GM12864 (cell line): Measurements from ENCODE around the gene WDR89.
"Not testable (repeated sequence)": the region's sequence is repeated elsewhere in the genome, so short reads cannot be mapped to it uniquely, and the experiment has no call there.

ENCODE experiments used
- DNase-seq: peaks from one replicate; pipeline ENCODE4 v3.0.0-alpha.2; 2011; ENCODE audit warnings: low read depth
- H3K4me3 ChIP-seq: 2 replicates; pipeline ENCODE4 v1.5.1; 2011; ENCODE audit warnings: mild to moderate bottlenecking, low read depth, low read length, control low read depth
- TF ChIP-seq, protein P1 (sequence below): IDR thresholded peaks from 2 replicates; pipeline ENCODE4 v1.5.1; 2011; ENCODE audit warnings: low read depth, mild to moderate bottlenecking, moderate library complexity, low read length, control low read depth, inconsistent platforms; ENCODE audit errors: missing control alignments

Gene WDR89

GRCh38 chr14:63670692-63671091 lies 29.0 kb upstream of the WDR89 start:
- no peak overlapping the region for H3K4me3 ChIP-seq
- TF ChIP-seq, protein P1, sequence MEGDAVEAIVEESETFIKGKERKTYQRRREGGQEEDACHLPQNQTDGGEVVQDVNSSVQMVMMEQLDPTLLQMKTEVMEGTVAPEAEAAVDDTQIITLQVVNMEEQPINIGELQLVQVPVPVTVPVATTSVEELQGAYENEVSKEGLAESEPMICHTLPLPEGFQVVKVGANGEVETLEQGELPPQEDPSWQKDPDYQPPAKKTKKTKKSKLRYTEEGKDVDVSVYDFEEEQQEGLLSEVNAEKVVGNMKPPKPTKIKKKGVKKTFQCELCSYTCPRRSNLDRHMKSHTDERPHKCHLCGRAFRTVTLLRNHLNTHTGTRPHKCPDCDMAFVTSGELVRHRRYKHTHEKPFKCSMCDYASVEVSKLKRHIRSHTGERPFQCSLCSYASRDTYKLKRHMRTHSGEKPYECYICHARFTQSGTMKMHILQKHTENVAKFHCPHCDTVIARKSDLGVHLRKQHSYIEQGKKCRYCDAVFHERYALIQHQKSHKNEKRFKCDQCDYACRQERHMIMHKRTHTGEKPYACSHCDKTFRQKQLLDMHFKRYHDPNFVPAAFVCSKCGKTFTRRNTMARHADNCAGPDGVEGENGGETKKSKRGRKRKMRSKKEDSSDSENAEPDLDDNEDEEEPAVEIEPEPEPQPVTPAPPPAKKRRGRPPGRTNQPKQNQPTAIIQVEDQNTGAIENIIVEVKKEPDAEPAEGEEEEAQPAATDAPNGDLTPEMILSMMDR = no peak
- no peak for DNase-seq

DNA sequence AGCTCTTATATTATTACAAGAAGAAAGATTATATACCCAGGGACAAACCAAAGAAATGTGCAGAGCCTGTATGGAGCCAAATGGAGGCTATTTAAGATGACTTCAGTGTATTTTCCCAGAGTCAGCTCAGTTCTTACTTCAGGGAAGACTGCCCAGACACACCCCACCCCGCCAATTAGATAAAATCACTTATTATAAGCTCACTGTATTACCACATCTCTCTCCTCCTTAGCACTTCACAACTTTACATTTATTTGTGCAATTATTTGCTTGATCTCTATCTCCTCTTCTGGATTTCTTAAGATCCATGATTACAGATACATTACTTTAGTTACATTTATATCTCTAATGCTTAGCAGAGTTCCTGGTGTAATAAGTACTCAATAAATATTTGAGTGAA lies 24.7 kb upstream of the WDR89 start:
- no peak overlapping the region for H3K4me3 ChIP-seq
- DNase-seq = no peak
- TF ChIP-seq, protein P1 = no peak

DNA sequence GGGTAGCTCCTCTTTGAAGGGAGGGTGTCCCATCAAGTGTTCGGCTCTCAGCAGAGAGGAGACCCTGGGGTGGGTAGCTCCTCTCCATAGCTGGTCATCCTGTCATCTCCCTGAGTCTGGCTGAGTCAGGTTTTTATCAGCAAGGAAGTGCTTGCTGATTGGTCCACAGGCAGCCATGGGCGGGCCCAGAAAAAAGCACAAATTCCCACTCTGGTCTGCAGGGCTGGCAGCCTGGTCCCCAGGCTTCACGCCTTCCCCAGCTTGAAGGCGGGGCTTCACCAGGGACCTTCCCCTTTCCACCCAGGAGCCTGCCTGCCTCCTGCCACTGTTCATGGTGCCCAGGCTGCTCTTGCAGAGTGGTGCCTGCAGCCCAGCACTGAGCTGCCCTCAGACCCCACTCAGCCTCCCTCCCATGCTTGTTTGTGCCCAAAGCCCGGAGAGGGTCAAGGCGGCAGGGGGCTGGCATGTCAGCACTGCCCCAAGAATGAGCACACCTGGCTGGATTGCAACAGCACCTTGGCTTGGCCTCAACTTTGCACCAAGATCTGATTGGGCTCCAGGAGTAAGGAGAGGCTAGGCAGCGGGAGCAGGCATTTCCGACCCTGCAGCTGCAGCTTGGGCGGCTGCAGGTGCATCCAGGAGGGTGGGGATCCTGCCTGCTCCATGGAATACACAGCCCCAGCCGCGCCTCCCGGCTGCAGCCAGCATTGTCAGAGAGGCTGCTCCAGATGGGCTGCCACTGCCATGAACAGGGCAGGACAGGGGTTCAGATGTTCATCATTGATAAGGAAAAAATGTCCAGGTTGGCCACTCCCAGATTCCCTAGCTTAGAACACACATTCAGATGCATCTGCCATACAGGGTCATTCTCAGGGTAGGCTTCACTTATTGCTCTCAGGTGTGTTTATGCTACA lies 22.0 kb upstream of the WDR89 start:
- no peak for DNase-seq
- TF ChIP-seq, protein P1 = no peak
- no peak overlapping the region for H3K4me3 ChIP-seq

- H3K4me3 ChIP-seq = no peak overlapping the region
- no peak for DNase-seq
- TF ChIP-seq, protein P1 = no peak
Measured at GRCh38 chr14:63662776-63663175, 21.1 kb upstream of the WDR89 start.

DNA sequence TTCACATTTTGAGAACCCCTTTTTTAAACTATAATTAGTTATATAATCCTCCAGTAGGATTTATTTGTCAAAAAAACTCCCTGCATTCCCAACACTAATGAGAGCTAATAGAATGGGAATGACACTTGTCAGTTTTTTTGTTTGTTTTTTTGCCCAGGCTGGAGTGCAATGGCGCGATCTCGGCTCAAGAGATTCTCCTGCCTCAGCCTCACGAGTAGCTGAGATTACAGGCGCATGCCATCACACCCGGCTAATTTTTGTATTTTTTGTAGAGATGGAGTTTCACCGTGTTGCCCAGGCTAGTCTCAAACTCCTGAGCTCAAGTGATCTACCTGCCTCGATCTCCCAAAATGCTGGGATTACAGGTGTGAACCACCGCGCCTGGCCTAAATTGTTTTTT lies 20.2 kb upstream of the WDR89 start:
- H3K4me3 ChIP-seq, DNase-seq: not testable (repeated sequence)

DNA sequence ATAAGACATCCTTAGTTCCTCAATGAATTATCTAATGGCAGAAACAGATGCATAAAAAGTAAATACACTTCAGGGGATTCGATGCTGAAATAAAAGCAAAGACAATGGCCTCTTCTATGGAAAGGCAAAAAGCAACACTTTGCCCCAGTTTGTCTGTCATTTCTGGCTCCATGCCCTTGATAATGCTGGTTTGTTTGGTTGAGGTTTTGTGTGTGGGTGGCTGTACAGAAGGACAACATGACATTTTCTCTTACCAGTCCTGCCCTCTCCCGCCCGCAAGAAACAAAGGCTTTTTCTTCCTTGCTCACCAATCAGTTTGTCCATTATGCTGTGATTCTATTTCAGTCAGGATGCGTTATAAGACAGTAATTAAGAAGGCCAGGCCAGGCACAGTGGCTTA lies 18.1 kb upstream of the WDR89 start:
- TF ChIP-seq, protein P1 = no peak
- no peak overlapping the region for H3K4me3 ChIP-seq
- no peak for DNase-seq

DNA sequence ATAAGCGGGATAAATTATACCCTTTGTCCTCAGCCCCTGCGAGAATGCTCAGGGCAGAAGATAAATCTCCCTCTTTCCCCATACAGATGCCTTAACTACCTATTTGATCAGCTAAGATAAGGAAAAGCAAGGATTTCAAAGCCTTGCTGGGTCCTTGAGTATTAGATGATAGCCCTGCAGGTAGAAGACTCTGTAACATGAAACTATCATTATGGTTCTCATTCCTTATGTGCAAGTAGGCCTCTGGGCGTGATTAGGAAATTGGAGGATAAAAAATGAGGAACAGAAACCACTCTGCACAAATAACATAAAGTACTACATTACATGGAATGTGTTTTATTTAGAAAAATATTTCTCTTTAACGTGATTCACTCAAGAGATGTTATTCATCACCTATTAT lies 14.5 kb upstream of the WDR89 start:
- TF ChIP-seq, protein P1 = no peak
- no peak overlapping the region for H3K4me3 ChIP-seq
- no peak for DNase-seq
